Activated T-cell treated with anti-CD3 and anti-CD28 coated beads for 48 hours (primary cell): Measurements from ENCODE around the gene TAF5L.
"Not testable (repeated sequence)": the region's sequence is repeated elsewhere in the genome, so short reads cannot be mapped to it uniquely, and the experiment has no call there.

Source experiments
- DNase-seq: peaks from one replicate; pipeline ENCODE4 v3.0.0-alpha.2; 2020; ENCODE audit warnings: low read depth

Gene TAF5L

DNA sequence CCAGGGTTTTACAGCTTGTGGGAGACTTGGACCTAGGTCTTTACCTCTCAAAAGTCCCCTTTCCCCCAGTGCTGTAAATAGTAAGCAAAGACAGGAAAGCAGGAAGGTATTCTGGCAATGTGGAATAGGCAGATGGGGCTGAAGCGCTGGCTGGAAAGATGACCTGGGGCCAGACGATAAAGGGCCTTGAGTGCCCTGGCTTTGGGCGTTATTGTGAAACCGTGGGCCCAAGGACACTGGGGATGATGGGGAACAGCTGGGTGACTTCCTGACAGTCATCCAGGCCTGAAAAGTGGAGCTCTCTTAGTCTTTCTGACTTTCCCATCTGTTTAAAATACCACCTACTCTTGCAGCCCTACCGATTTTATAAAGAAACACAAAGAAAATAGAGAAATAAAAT is 16.5 kb upstream of the TAF5L start:
- no peak for DNase-seq

DNA sequence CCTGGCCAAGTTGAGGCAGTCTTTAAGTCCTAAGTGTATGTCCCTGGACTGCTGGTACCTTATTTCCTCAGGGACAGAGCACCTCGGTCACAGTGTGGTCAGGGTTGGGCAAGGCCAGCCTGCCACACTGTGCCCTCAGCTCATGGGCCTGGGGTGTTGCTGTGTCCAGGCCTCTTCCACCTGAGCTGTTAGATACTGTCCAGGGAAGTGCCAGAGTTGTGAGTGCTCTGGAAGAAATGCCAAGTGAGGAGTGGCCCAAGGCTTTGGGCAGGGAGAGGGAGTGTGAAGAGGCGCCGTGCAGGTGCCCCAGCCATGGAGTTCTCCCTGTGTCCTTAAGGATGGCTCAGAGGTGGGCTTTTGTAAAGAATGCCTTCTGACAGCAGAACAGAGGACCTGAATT is 15.4 kb upstream of the TAF5L start:
- DNase-seq: no peak

DNA sequence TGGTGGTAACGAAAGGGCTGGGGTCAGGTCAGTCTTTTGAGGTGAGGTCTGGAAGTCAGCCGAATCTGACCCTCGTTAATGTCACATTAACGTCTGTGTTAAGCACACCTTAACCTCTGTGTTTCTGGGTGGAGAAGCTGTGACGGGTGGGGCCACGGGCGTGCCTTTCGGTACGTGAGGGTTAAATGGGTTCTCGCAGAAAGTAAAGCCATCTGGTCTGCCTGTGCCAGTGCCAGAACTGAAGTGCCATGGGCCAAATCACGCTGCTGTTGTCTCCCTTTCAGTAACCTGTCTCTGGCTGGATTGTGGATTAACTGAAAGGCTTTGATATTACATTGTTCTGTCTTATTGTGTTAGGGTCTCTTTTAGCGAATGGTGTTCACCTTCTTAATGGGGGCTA is 14.5 kb upstream of the TAF5L start:
- no peak for DNase-seq

DNA sequence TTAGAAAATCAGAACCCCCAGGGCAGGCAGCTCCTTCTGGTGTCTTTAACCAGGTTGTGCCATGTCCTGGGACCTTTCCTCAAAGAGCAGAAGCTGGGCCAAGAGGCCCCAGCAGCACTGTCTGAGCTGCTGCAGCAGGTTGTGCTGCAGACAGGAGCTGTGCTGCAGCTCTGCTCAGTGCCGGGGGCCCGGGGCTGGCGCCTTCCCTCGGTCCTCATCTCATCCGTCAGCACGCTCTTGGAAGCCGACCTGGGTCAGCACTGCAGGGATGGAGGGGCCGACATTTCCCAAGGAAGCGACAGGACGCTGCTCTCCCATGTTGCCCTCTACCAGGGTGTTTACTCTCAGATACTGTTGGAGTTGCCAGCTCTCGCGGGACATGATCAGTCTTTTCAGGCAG is 11.8 kb upstream of the TAF5L start:
- DNase-seq: no peak

DNA sequence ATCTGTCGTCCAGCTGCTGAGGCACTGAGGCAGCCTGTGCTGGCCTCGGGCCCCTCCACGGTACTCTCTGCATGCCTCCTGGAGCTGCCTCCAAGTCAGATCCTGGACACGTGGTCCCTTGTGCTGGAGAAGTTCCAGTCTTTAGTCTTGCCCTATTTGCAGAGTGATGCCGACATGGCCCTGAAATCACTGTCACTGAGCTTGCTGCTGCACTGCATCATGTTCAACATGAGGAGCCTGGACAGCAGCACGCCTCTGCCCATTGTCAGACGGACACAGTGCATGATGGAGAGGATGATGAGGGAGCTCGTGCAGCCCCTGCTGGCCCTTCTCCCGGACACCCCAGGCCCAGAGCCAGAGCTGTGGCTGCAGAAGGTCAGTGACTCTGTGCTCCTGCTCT is 10.1 kb upstream of the TAF5L start:
- DNase-seq: no peak

DNA sequence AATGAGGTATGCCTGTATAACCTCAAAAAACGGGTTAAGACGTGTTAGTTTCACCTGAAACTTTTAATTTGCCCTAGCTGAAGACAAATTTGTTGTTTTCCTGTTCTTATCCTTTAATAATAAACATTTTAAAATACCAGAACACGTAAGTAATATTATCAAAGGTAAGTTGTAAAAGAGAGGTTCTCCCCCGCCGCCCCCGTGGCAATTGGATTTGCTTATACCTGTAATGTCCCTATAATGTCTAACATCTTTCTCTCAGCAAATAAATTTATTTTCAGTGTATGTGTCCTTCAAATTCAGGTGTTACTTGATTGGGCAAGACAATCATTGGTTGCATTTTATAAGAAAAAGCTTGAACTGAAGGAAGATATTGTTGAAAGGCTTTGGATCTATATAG is 6.0 kb upstream of the TAF5L start:
- no peak for DNase-seq

DNA sequence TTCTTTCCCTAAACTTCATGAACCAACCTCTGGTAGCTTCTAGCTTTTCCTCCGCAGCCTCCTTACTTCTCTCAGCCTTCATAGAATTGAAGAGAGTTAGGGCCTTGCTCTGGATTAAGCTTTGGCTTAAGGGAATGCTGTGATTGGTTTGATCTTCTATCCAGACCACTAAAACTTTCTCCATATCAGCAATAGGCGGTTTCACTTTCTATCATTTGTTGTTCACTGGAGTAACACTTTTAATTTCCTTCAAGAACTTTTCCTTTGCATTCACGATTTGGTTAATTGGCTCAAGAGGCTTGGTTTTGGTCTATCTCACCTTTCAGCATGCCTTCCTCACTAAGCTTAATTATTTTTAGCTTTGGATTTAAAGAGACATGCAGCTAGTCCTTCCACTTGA is 5.2 kb upstream of the TAF5L start:
- DNase-seq: no peak

DNA sequence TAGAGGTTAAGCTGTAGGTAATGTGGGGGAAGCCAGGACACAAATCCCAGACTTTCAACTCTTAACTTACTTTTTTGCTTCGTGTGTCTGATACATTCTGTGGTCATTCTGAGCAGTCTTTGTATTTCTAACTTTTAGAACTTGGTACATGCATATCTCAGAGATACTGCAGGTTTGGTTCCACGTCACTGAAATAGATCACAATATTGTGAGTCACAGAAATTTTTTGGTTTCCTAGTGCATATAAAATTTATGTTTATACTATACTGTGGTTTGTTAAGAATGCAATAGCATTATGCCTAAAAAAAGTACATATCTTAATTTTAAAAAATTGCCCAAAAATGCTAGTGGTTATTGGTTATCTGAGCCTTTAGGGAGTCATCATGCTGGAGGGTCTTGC is 3.3 kb upstream of the TAF5L start:
- no peak for DNase-seq

DNA sequence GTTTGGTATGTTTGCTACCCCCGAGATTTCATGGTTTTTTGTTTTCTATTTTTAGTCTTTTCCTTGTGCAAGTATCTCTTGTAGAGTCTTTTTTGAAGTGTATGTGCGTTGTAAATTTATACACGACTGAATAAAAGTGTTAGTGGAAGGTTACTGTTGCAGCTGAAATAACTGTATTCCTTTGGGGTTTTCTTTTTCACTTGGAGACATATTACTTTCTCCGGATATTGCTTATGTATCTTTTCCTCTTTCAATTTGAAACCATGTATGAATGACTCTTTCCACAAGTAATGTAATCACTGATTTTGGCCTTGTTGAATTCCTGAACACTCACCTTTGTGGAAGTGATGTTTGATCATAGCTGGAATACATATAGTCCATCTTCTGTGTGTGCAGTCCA is 1.1 kb upstream of the TAF5L start:
- DNase-seq: no peak

DNA sequence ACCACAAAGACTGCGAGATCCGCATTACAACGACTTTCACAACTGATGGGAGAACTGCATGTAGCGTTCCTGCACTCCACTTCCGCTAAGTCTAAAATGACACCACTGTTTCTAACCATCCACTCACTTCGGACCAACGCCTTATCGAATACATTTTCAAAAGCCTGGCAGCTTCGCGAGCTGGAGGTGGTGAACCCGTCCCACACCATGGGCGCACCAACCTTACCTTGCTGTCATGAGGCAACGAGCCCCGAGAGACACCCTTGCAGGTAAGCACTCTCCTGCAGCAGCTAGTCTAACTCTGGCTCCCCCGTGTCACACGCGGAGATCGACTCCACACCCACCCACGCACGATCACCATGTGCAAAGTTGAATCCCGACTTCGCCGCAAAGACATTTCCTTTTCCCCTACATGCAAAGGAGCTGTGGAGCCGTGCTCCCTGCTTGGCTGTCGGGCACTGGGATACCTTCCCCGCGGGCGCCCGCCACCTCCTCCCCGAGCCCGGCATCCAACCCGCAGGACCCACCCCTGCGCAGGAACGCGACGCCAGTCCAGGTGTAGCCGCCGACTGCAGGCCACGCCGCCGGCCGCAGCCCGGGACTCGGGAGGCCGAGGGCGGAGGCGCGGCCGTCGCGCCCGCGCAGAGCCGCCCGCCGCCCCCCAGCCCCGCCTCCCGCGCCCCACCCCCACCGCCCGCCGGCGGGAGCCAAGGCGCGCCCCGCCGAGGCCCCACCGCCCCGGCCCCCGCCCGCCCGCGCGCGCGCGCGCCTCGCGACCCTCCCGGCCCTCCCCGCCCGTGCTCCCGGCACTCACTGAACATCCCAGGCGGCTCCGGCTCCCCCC is 629 bp downstream of the TAF5L start:
- DNase-seq: peak; percentile 43

DNA sequence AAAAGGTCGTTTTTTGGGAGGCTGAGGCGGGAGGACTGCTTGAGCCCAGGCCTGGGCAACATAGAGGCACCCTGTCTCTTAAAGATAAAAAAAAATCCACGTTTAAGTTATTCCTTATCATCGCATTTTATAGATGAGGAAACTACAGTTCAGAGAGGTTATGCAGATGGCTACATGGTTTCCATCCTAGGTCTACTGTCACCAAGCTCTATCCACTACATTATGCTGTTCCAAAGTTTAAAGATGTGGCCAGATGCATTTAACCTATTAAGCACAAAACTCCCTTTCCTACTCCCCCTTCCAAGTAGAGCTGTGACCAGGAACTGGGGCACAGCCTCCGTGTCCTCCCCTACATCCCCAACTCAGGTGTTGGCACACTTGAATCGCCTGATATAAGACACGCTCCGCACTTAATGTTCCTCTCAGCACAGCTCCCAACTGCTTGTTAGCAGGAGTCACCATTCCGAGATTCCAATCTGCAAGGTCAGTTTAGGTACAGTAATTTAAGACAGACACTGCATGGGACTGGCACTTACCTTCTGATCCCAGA is 1.3 kb downstream of the TAF5L start:
- no peak for DNase-seq

DNA sequence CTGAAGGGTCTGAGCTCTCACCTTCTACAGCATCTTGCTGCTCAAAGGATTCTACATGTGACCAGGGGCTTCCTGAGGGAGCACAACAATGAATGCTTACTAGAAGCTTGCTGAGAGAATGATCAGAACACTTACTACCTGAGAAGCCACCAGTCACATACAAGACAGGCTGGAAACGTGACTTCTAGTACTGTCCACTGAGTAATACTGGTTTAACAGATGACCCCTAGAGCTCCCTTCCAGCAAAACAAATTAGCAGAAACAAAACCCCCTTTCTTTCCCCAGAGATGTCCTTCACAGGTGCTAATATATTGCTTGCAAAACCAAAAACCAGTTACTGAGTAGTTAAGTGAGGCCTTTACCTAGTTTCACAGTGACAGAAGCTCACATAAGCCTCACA is 2.1 kb downstream of the TAF5L start:
- DNase-seq: no peak

DNA sequence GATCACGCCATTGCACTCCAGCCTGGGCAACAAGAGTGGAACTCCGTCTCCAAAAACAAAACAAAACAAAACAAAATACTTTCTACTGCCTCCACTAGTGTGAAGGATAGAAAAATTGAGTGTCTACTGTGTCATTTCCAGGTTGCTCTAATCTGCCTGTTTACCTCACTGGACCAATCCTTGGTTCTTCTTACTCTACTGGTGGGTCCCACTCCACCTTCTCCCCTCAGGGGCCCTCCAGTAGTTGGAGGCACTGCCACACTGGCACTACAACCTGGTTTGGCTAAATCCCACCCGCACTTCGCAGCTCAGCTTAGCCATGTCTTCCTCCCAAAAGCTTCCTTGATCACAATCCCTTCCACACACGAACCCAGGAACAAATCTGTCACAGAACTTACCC is 2.7 kb downstream of the TAF5L start:
- no peak for DNase-seq

DNA sequence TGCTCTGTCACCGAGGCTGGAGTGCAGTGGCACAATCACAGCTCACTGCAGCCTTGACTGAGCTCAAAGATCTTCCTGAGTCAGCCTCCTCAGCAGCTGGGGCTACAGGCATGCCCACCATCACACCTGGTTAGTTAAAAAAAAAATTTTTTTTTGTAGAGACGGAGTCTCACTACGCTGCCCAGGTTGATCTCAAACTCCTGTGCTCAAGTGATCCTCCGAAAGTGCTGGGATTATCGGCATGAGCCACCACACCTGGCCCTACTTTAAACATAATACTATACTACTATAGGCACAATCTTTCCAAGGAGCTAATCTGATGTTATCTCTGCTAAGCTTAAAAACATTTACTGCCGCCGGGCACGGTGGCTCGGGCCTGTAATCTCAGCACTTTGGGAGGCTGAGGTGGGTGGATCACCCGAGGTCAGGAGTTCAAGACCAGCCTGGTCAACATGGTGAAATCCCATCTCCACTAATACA is 3.2 kb downstream of the TAF5L start:
- DNase-seq: not testable (repeated sequence)

DNA sequence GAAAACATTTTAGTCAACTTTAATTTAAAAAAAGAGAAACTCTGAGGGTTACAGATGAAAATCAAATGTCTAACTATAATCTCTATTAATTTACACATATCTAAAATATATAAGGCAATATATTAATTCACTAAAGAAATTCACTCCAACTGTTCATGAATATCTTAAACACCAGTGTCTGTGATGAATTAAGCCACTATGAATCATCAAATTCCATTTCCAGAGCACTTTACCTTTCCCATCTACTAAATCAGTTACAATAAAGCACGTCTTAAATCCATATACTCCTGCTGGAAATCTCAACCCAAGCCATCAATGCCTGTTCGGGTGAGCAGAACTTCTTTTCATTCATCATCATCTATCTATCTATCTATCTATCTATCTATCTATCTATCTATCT is 4.3 kb downstream of the TAF5L start:
- no peak for DNase-seq

DNA sequence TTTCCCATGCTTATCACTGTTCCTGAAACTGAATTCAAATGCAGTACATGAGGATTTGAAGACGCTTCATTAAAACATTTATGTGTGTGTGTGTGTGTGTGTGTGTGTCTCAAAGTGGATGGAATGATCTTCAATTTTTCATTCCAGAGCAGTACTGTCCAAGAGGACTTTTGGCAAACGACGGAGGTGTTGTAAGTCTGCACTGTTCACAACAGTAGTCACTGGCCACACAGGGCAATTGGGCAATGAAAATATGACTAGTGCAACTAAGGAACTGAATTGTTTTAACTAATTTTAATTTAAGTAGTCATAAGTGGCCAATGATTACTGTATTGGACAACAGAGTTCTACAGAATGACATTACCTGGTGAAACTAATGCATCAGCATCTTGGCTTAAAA is 5.0 kb downstream of the TAF5L start:
- DNase-seq: no peak

DNA sequence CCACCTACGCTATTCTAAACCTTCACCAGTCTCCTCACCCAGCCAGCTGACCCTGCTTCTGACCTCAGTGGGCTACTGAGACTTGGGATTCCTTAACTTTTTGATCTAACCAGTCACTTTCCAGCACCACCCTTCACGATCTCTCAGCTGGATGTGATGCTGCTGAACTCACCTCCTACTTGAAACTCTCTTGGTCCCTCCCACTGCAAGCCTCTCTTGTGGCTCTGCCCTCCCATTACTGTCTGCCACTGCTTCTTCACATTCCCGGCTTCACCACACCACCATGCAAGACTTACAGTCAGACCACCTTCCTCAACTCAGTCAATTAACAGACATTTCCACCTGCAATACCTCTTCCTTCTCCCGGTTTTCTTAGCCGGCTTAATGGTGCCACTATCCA is 6.3 kb downstream of the TAF5L start:
- no peak for DNase-seq

DNA sequence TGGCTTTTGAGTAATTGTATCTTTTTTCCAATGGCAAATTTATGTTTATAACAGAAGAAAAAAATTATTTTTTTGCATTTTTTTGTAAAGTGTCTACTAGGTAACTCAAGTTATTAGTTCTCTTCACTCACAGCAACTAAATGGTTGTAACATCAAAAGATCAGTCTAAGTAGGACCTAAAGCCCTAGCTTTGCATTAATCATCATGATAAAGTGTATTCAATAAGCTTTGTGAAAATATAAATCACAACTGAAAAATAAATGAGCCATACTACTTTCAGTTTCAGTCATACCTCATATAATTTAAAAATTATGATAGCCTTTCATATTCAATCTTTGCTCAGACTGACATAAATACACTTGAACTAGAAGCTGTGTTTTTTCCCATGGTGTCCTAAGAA is 6.9 kb downstream of the TAF5L start:
- DNase-seq: no peak

DNA sequence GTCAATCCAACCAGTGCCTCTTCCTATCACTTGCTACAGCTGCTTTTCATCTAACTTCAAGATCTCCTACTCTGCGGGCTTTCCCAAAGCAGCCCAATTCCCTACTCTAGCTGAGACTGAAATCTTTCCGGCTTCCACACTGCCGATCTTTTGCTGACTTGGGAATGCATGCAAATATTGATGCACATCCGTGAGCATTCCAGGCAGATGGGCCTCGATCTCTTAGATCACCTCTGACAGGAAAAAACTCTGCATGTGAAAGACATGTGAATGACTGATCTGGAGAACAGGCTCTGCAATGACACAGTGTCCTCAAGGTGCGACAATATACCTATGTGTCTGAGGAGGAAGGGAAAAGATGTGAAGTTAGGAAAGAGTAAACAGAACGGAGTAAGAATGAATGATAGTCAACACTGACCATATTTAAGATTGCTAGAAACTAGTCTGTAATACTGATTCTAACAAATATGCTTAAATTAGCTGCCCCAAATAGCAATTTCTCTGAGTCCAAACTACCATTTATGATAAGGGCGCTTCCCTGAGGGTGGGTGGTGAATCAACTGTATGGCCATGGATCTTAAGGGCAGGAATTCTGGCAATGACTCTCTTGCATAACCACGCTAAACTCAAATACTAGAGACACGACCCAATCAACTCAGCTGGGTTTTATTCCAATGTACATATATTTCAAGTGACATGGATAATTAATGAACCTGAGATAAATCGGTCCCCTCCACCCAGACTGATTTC is 8.4 kb downstream of the TAF5L start:
- no peak for DNase-seq

DNA sequence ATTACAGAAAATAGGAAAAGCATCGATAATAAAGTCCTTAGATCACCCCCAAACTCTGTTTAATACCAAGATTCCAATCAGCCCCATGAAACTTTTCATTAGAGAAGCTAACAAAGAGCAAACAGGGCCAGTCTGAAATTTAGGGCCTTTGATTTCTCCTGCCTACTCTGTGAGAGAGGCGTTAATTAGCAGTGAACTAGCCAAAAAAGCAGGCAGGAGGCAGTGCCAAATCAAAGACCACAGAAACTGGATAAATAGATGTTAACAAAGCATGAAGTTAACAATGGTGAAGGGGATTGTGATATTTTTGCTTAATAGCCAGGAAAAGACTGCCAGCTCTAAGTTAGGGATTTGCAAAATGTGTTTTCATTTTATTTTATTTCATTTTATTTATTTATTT is 11.2 kb downstream of the TAF5L start:
- DNase-seq: no peak

DNA sequence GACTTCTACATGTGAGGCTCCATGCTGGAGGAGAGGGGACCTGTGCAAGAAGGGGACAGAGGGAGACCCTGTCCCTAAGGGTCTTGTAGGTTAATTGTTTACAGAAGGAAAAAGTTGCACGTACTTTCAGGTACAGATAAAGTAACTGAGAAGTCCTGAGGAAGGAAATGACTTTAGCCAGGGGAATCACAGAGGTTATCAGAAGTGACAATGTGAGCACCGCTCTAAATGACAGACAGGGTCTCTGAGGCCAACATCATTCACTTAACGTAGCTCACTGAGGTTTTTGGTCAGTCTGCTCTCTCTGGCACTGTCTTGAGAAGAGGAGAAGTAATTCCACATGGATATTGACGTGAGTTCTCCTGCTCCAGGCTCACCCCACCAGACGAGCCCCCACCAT is 12.0 kb downstream of the TAF5L start:
- no peak for DNase-seq

DNA sequence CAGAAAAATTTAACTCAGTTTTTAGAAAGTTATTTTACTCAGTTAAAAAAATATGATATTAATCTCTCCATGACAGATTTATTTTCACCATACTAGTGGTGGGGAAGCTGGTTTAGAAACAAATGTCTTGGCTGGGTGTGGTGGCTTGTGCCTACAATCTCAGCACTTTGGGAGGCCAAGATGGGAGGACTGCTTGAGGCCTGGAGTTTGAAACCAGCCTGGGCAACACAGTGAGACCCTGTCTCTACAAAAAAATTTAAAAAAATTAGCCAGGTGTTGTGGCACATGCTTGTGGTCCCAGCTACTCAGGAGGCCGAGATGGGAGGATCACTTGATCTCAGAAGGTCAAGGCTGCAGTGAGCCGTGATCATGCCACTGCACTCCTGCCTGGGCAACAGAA is 17.3 kb downstream of the TAF5L start:
- DNase-seq: no peak

DNA sequence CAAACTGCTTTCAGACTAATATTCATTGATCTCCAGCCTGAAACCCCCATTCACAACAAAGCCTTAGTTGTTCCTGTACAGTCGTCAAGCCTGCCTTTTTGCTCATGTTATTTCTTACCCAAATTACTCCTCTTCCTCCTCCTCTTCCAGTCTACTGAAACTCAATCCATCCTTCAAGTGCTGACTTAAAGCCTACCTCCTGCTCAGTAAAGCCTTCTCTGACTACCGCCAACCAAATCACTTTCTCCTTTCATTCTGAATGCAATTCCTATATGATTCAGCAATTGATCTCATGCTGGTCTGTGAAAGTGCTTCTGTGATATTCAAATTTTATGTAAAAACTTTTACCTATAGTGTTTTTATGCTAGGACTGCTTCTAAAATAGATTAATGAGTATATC is 18.6 kb downstream of the TAF5L start:
- no peak for DNase-seq
